Adipocyte (in vitro differentiated cells): ENCODE measurements around the gene AMOTL2.

ENCODE experiments used
- DNase-seq: peaks from one replicate; pipeline ENCODE4 v3.0.0-alpha.2; 2015; ENCODE audit warnings: low read depth
- H3K27me3 ChIP-seq: replicated peaks from 2 replicates; pipeline ENCODE4 v1.7.0; 2013; ENCODE audit warnings: mild to moderate bottlenecking, low read length, moderate library complexity; ENCODE audit not compliant: control insufficient read depth, insufficient read depth
- H3K36me3 ChIP-seq: 2 replicates; pipeline ENCODE4 v1.7.0; 2013; ENCODE audit warnings: low read length, mild to moderate bottlenecking, moderate library complexity; ENCODE audit not compliant: control insufficient read depth, insufficient read depth, severe bottlenecking
- H3K4me1 ChIP-seq: 2 replicates; pipeline ENCODE4 v1.7.0; 2013; ENCODE audit warnings: mild to moderate bottlenecking, low read length, moderate library complexity; ENCODE audit not compliant: control insufficient read depth, insufficient read depth
- H3K4me3 ChIP-seq: 2 replicates; pipeline ENCODE4 v1.7.0; 2013; ENCODE audit warnings: mild to moderate bottlenecking, low read length, moderate library complexity
- H3K9ac ChIP-seq: 2 replicates; pipeline ENCODE4 v1.7.0; 2013; ENCODE audit warnings: mild to moderate bottlenecking, low read length, moderate library complexity
- H3K9me3 ChIP-seq: 2 replicates; pipeline ENCODE4 v1.7.0; 2013; ENCODE audit warnings: mild to moderate bottlenecking, low read length, moderate library complexity; ENCODE audit not compliant: control insufficient read depth

The AMOTL2 gene

DNA sequence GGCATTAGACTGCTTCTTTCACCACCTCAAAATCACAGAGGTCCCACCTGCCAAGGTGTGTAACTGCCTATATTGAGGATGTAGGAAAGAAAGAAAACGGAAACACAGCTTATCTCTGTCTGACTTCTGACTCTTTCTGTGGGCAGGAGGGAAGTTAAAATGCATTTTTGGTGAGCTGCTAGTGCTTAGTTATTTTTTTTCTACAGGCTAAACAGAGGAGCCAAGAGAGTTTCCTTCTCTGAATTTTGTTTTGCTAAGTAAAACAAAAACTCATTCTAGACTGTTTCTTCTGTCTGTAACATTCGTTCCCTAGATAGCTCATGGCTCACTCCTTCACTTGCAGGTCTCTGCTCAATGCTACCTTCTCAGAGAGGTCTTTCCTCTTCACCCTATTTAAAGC, 18.8 kb upstream of the AMOTL2 start:
- Histone ChIP-seq H3K4me1 (peaks cover 38% of the 10 kb centered on the region), H3K4me3 (peak overlapping the region; percentile 35)

DNA sequence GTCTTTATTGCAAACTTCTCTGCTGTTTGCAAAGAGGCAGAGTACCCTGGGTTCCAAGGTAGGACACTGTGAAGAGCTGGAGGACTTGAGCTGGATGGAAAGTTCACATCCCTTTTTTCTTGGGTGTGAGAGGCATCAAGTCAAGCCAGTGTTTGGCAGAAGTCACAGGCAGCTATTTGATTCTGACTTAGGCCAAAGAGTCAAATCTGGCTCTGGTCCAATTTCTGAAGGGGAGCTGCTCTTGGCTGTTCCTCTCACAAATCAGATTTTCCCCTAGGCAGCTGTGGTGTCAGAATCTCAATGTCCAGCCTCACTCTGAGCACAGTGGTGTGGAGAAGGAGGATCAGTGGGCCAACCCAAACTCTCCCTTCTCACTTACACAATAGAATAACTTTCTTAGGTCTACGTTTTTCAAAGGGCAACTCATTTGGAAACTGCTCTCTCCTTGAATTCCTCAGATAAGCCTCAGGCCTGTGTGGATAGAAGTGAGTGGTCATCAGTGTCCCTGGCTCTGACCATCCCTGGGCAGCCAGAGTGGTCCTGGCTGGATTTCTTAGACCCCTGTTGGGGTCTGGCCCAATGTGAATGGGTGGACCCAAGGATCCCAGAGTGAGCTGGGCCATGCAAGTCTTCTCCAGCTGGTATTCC, 18.2 kb upstream of the AMOTL2 start:
- H3K36me3 ChIP-seq = no peaks in the 10 kb centered on the region
- H3K9me3 ChIP-seq = peaks cover 14% of the 10 kb centered on the region
- H3K27me3 ChIP-seq = no peaks in the 10 kb centered on the region
- H3K4me1 ChIP-seq = peaks cover 38% of the 10 kb centered on the region
- H3K9ac ChIP-seq = peak overlapping the region; percentile 54
- peak; percentile 57 for DNase-seq
- peak overlapping the region; percentile 35 for H3K4me3 ChIP-seq

More for the DNA sequence above, 18.8 kb upstream of the AMOTL2 start:
- Histone ChIP-seq H3K36me3 (no peaks in the 10 kb centered on the region), H3K9ac (peak overlapping the region; percentile 54), H3K27me3 (no peaks in the 10 kb centered on the region), H3K9me3 (peaks cover 14% of the 10 kb centered on the region)
- no peak for DNase-seq

DNA sequence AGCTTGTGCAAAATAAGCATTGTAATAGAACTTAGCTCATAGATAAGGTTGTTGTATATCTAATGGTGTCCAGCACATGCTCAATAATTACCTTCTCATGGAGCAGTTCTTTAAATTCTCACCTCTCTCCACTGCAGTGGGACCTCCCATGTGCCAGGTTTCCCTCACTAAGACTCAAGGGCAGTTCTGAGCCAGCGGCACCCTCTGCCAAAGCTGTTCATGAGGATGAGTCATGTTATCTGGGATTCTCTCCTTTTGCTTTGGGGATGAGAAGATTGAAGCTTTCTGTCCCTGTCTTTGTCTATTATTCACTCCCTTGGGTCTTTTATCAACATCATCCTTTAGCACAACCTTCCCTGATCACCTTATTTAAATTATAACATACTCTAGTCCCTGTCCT, 15.6 kb upstream of the AMOTL2 start:
- no peaks in the 10 kb centered on the region for H3K27me3 ChIP-seq
- H3K4me3 ChIP-seq = no peak overlapping the region
- peaks cover 26% of the 10 kb centered on the region for H3K4me1 ChIP-seq
- DNase-seq = no peak
- H3K9me3 ChIP-seq = peaks cover 14% of the 10 kb centered on the region
- no peak overlapping the region for H3K9ac ChIP-seq
- no peaks in the 10 kb centered on the region for H3K36me3 ChIP-seq

DNA sequence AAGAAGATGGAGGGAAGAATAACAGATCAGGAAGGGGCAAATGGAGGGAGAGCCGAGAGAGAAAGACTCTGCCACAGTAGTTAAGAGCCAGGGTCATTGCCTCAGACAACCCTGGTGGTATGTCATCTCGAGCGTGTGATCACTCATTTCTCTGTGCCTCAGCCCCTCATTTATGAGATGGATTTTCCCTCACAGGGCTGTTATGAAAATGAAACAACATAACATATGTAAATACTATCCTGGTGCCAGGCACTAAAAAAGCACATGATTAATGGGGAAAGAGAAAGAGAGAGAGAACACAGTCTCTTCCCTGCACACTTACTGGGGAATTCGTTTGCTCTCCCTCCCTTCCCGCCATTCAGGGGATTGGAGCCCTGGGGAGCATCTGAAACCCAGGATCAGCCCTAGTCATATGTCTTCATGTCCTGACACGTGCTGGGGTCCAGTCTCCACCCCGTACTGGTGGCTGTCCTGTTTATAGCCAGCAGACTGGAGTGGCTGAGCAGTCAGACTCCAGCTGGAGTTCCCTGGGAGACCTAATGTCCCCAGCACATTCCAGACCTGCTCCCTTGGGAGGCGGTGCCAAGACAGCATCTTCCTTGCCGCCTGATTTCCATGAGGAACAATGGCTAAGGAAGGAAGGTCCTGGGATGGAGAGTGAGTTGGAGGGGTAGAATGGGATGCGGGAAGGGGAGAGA, 14.7 kb upstream of the AMOTL2 start:
- DNase-seq = no peak
- Histone ChIP-seq H3K9me3 (peaks cover 14% of the 10 kb centered on the region), H3K4me1 (peaks cover 16% of the 10 kb centered on the region), H3K27me3 (no peaks in the 10 kb centered on the region), H3K9ac (no peak overlapping the region), H3K4me3 (no peak overlapping the region), H3K36me3 (no peaks in the 10 kb centered on the region)

DNA sequence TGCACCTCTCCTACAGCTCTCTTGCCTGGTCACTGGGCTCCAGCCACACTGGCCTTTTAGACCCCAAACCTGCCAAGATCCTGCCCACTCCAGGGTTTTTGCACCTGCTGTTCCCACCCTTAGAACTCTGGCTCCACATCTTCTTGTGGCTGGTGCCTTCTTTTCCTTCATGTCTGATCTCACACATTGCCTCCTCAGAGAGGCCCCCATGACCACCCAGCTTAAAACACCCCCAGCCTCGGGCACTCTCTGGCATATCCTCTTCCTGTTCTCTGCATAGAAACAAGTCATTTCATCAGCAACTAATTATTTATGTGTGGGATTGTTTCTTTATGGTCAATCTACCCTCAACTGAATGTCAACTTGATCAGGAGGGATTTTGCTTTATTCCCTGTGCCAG, 14.0 kb upstream of the AMOTL2 start:
- Histone ChIP-seq H3K27me3 (no peaks in the 10 kb centered on the region), H3K4me1 (peaks cover 12% of the 10 kb centered on the region), H3K9ac (no peak overlapping the region), H3K9me3 (peaks cover 14% of the 10 kb centered on the region), H3K4me3 (no peak overlapping the region), H3K36me3 (no peaks in the 10 kb centered on the region)
- no peak for DNase-seq

DNA sequence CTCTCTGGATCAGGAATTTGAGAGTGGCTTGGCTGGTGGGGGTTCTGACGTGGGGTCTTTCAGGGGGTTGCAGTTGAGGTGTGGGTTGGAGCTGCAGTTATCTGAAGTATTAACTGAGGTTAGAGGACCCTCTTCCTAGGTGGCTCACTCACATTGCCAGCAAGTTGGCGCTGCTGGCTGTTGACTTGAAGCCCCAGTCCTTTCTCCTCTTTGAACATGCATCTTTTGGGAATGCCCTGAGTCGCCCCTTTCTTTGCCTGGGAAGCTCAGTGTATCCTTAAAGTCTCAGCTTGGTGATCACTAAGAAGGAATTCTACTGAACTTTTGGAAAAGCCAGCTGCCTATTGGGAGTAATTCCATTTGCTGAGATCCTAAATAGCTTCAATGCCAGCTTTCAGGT, 13.0 kb upstream of the AMOTL2 start:
- Histone ChIP-seq H3K4me1 (peaks cover 4% of the 10 kb centered on the region), H3K27me3 (no peaks in the 10 kb centered on the region), H3K36me3 (no peaks in the 10 kb centered on the region), H3K4me3 (no peak overlapping the region), H3K9ac (no peak overlapping the region), H3K9me3 (peaks cover 14% of the 10 kb centered on the region)
- DNase-seq = no peak

DNA sequence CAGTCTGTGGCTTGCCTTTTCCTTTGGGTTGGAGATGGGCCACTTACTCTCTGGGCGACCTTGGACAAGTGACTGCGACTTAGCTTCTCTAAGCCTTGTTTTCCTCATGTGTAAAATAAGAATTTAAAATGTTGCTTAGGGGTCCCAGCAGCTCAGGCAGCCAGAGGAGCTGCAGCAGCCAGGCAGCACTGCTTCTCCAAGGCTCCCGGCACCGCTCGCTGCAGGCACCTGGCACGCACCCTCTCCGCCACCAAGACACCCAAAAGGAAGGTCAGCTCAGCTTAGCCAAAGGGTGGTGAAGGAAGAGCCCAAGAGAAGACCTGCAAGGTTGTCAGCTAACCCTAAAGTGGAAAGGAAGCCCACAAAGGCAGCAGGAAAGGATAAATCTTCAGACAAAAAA, 10.7 kb upstream of the AMOTL2 start:
- no peak overlapping the region for H3K4me3 ChIP-seq
- DNase-seq = no peak
- H3K4me1 ChIP-seq = no peaks in the 10 kb centered on the region
- H3K9me3 ChIP-seq = peaks cover 9% of the 10 kb centered on the region
- H3K27me3 ChIP-seq = no peaks in the 10 kb centered on the region
- H3K36me3 ChIP-seq = no peaks in the 10 kb centered on the region
- no peak overlapping the region for H3K9ac ChIP-seq

DNA sequence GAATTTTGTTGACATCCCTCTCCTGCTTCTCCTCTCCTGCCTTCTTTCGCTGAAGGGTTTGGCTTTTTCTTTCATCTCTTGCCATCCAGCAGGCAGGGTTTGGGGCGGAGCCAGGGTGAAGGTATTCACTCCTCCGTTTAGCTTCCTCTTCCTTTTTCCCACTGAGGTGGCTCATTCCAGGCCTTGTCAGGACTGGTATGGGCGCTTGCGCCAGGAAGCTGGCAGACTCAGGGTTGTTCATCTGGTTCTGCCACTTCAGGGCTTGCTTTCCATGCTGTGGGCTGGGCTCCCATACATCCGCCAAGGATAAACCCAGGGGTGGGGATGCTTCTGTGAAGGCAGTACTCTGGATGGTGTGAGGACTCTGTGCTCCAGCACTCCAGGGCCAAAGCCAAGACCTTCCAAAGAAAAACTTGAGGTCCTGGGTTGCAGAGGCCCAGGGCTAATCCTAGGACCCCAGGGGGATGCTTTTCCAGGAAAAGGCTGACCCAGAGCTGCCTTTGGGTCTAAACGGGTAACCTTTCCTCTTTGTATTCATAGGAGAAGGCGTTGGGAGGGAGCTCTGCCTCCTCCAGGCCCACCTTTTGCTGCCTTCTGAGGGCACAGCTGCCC, 7.7 kb upstream of the AMOTL2 start:
- no peak overlapping the region for H3K4me3 ChIP-seq
- H3K27me3 ChIP-seq = no peaks in the 10 kb centered on the region
- H3K4me1 ChIP-seq = no peaks in the 10 kb centered on the region
- peaks cover 7% of the 10 kb centered on the region for H3K9me3 ChIP-seq
- no peak overlapping the region for H3K9ac ChIP-seq
- no peak for DNase-seq
- H3K36me3 ChIP-seq = no peaks in the 10 kb centered on the region

DNA sequence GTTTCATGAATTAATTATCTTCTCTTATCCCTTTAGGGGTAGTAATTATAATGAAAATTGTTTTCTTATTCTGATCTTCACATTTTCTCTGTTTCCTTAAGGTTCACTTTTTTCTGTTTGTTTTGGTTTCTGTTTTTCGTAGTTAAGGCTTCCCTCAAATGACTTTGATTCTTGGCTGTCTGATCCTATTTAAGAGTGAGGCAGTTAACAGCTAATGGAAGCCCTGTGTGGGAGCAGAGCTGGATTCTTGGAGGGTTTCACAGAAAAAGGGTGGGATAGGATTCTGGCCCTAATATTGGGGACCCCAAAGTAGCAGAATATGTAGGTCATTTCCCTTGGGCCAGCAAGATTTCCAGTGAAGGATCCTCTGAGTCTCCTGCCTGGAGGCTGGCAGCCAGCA, 6.8 kb upstream of the AMOTL2 start:
- Histone ChIP-seq H3K4me3 (no peak overlapping the region), H3K36me3 (no peaks in the 10 kb centered on the region), H3K4me1 (no peaks in the 10 kb centered on the region), H3K27me3 (no peaks in the 10 kb centered on the region), H3K9me3 (peaks cover 7% of the 10 kb centered on the region), H3K9ac (no peak overlapping the region)
- no peak for DNase-seq

DNA sequence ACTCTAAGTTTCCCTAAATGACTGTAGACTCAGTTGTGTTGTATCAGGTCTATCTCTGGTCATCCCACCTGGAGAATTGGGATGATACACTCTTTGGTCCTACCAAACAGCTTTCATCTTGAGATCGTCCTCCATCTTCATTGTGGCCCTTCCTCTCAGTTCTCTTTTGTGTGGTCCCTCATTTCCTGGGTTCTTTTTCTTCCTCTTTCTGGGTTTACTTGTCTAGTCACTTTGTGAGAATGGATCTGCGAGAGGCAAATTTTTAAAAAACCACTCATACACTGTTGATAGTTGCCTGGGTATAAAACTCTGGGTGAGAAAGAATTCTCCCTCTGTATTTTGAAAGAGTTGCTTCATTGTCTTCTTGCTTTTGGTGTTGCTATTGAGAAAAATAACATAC, 6.0 kb upstream of the AMOTL2 start:
- Histone ChIP-seq H3K9me3 (peaks cover 7% of the 10 kb centered on the region), H3K27me3 (no peaks in the 10 kb centered on the region), H3K9ac (no peak overlapping the region), H3K4me1 (no peaks in the 10 kb centered on the region), H3K36me3 (no peaks in the 10 kb centered on the region), H3K4me3 (no peak overlapping the region)
- DNase-seq = no peak

DNA sequence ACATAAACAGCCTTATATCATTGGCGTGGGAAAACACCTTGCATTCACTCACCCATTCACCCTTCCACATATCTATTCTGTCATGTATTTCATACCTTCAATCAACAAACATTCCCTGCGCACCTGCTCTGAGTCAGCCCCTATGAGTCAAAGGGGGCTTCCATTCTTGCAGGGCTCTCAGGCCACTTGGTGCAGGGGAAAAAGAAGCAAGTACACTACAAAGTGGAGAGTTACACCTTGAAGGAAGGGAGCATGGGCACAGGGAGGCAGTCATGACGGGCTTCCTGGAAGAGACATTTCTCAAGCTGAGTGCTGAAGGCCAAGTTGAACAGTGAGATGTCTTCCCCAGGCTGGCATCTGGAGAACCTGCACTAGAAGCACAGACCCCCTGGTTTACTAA, 4.6 kb upstream of the AMOTL2 start:
- Histone ChIP-seq H3K4me3 (no peak overlapping the region), H3K9me3 (peaks cover 7% of the 10 kb centered on the region), H3K36me3 (no peaks in the 10 kb centered on the region), H3K9ac (no peak overlapping the region), H3K27me3 (no peaks in the 10 kb centered on the region), H3K4me1 (peaks cover 7% of the 10 kb centered on the region)
- DNase-seq = no peak
